Measurements from ENCODE around the gene SCAMP5.

- no peak for TF ChIP-seq CTCF (IDR thresholded peaks at IDR 0.05 in 4 of 5, conservative IDR thresholded peaks at IDR 0.05 in 1 of 5)
- TF ChIP-seq POLR2A (IDR thresholded peaks at IDR 0.05), result no peak
Measured at GRCh38 chr15:75058127-75058905, 63.0 kb downstream of the SCAMP5 start.
